H1 (cell line): ENCODE measurements around the gene MYO1D. TPM values are rescaled to one million over a fixed set of nuclear protein-coding genes. Genes with fewer than 3 reads are reported as not detected.

ENCODE experiments used
- polyA plus RNA-seq, 7 experiments: library from polyadenylated mRNA; depleted of rRNA in 3 of 7; stranded (reverse) in 5 of 7; unstranded in 2 of 7; fragments of >200 nt in 5 of 7; fragments of 200-250 nt in 2 of 7; gene quantifications; 1 replicate in 5 of 7; 2 replicates in 1 of 7; 4 replicates in 1 of 7; pipeline versions ENCODE4 v1.2.1 to v1.2.3, GENCODE V29; 2011 to 2013; ENCODE audit warnings: missing spikeins in 2 of 7, mixed read lengths in 2 of 7
- total RNA-seq: library from RNA; stranded (reverse); fragmentation: NEBNext Ultra II Directional; extraction: Animal tissue kit (Norgen Biotek cat#: 25700); gene quantifications from 2 replicates; pipeline ENCODE4 v1.2.1, GENCODE V29; 2021
- TF ChIP-seq, protein P1 (sequence below): IDR thresholded peaks from 2 replicates; pipeline ENCODE4 v1.6.1; 2011; ENCODE audit warnings: low read depth, mild to moderate bottlenecking, low read length; ENCODE audit not compliant: insufficient read depth

MYO1D gene
- total and polyA plus RNA-seq, 2 of the 8 experiments (the other 6 are each of a cell fraction or from before 2014, with no cell fraction given), result 6.5 to 25.4 TPM

DNA sequence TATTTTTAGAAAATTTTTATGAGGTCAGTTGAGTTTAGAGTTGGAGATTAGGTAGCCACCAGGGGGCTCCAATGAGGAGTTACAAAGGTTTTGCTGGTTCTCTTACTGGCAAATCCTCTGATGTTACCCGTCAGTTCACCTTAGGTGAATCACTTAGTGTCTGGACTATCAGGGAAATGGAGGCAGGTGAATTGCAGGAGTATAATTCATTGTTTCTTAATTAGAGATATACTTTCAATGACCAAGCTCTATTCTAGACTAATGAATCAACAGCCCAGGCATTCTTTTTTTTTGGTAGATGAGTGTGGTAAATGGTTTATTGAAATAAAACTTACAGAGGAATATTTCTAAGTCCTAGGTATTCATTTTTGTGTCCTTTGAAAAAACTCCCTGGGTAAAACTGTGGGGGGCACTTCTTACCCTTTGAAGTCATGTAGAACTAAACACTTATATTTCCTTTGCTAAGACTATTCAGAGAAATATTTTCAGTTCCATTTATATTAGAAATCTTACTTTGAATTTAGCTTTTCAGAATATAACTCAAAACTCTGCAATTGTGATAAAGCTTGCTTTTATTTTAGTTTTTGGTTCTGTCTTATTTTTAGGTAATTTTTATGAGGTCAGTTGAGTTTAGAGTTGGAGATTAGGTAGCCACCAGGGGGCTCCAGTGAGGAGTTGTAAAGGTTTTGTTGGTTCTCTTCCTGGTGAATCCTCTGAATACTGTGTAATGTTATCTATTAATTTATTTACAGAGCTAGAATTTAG, 414.9 kb downstream of the MYO1D start (continued):
- TF ChIP-seq, protein P1, sequence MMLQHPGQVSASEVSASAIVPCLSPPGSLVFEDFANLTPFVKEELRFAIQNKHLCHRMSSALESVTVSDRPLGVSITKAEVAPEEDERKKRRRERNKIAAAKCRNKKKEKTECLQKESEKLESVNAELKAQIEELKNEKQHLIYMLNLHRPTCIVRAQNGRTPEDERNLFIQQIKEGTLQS, result no peak
